ENCODE results near the gene NT5C. TPM values are rescaled to one million over a fixed set of nuclear protein-coding genes. Genes with fewer than 3 reads are reported as not detected.

NT5C gene
- total RNA-seq, 1 experiment from 2014 or later: 115 TPM

GRCh38 chr17:75118307-75118706 is 13.2 kb downstream of the NT5C start:
- intact Hi-C loops (cut with micrococcal nuclease): loop anchor here (10.0 kb wide), 1 partner anchor 146 kb away; the partner anchor contains the start of genes GGA3 and MRPS7
- Histone ChIP-seq H2AFZ (ENCODE audit: low read depth, low read length, poor library complexity, severe bottlenecking) (no peak overlapping the region), H3K9ac (ENCODE audit: low read length) (no peak overlapping the region), H3K27ac (ENCODE audit: low read depth, low read length) (no peak overlapping the region; the same call in 1 of the 2 replicates), H3K9me2 (ENCODE audit: insufficient read depth) (no peaks in the 10 kb centered on the region), H3K4me1 (ENCODE audit: control insufficient read depth in 1 of 2, insufficient read depth in 2 of 2, low read length in 2 of 2) (peaks cover 19 to 50% of the 10 kb centered on the region in 2 experiments), H3K9me3 (ENCODE audit: control insufficient read depth in 1 of 2, insufficient read depth in 1 of 2, low read depth in 1 of 2, low read length in 2 of 2) (no peaks in the 10 kb centered on the region), H3K27me3 (ENCODE audit: insufficient read depth, low read length) (no peaks in the 10 kb centered on the region), H3K4me3 (replicated peaks in 1 of 2; ENCODE audit: low read depth in 1 of 2, low read length in 2 of 2) (no peak overlapping the region), H3K36me3 (ENCODE audit: control insufficient read depth in 1 of 2, insufficient read depth in 2 of 2, low read length in 2 of 2) (peaks cover 6 to 57% of the 10 kb centered on the region in 2 experiments; a peak in 3 of 4 replicates), H4K20me1 (ENCODE audit: insufficient read depth) (no peaks in the 10 kb centered on the region; the same call in 1 of the 2 replicates), H3K4me2 (ENCODE audit: low read length) (no peak overlapping the region), H3K79me2 (ENCODE audit: insufficient read depth, low read length) (peaks cover 82% of the 10 kb centered on the region)
- no peak for ATAC-seq
- DNase-seq (ENCODE audit: low read depth, low spot score): no peak
- ChIA-PET CTCF (interaction anchor here (2.2 kb wide), 1 partner anchor 12 kb away, joined by 6 read pairs; no protein-coding TSS in a partner anchor), POLR2A (interaction anchor here (1.2 kb wide), 1 partner anchor 37 kb away, joined by 4 read pairs; no protein-coding TSS in a partner anchor), RAD21 (ENCODE audit: low non-redundant PET in 1 of 2, low total read pairs in 2 of 2, uncharacterized antibody in 2 of 2, unreplicated experiment in 2 of 2) (no interaction called here)
- no TSS peak for BruUV-seq (replicated peaks)
- no peak for TF ChIP-seq SP1 (IDR thresholded peaks at IDR 0.05; ENCODE audit: low read depth)
- TF ChIP-seq POLR2A (IDR thresholded peaks at IDR 0.05; ENCODE audit: borderline replicate concordance, extremely low read depth, insufficient read depth, insufficient read length): no peak
- no peak for TF ChIP-seq JUND (IDR thresholded peaks at IDR 0.05)
- TF ChIP-seq FOSL1 (IDR thresholded peaks at IDR 0.05; ENCODE audit: low read depth): no peak
- TF ChIP-seq RAD21 (IDR thresholded peaks at IDR 0.05; ENCODE audit: low read depth): no peak
- no peak for TF ChIP-seq EZH2 (IDR thresholded peaks at IDR 0.05)
- TF ChIP-seq POLR2AphosphoS5 (IDR thresholded peaks at IDR 0.05; ENCODE audit: low read depth, low read length): no peak
- no peak for TF ChIP-seq SRF (IDR thresholded peaks at IDR 0.05; ENCODE audit: low read depth)

DNA sequence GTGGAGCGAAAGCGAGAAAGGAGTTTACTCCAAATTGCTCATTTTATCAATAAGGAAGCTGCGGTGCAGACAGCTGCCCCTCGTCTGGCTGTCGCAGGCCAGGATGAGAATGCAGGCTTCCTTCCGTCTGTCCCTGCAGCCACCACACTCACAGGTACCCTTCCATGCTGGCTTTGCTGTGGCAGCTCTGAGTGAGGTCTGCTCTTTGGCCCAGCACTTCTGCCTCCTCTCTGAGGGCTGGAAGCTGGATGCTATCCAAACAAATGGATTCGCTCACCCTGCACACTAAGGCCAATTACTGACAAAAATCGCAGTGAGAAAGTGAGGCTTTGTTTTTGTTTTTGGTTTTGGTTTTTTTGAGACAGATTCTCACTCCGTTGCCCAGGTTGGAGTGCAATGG is 14.8 kb downstream of the NT5C start:
- Histone ChIP-seq H3K36me3 (ENCODE audit: control insufficient read depth in 1 of 2, insufficient read depth in 2 of 2, low read length in 2 of 2) (peaks cover 6 to 62% of the 10 kb centered on the region in 2 experiments; a peak in 3 of 4 replicates), H3K9me3 (ENCODE audit: control insufficient read depth in 1 of 2, insufficient read depth in 1 of 2, low read depth in 1 of 2, low read length in 2 of 2) (no peaks in the 10 kb centered on the region), H3K4me2 (ENCODE audit: low read length) (no peak overlapping the region), H3K27ac (ENCODE audit: low read depth, low read length) (no peak overlapping the region), H4K20me1 (ENCODE audit: insufficient read depth) (no peaks in the 10 kb centered on the region; the same call in 1 of the 2 replicates), H3K4me1 (ENCODE audit: control insufficient read depth in 1 of 2, insufficient read depth in 2 of 2, low read length in 2 of 2) (peaks cover 8 to 41% of the 10 kb centered on the region in 2 experiments; a peak in 3 of 4 replicates), H3K79me2 (ENCODE audit: insufficient read depth, low read length) (peaks cover 81% of the 10 kb centered on the region), H3K4me3 (replicated peaks in 1 of 2; ENCODE audit: low read depth in 1 of 2, low read length in 2 of 2) (no peak overlapping the region), H3K27me3 (ENCODE audit: insufficient read depth, low read length) (no peaks in the 10 kb centered on the region), H3K9me2 (ENCODE audit: insufficient read depth) (no peaks in the 10 kb centered on the region), H2AFZ (ENCODE audit: low read depth, low read length, poor library complexity, severe bottlenecking) (no peak overlapping the region), H3K9ac (ENCODE audit: low read length) (no peak overlapping the region)
- RAD21 ChIA-PET (ENCODE audit: low non-redundant PET in 1 of 2, low total read pairs in 2 of 2, uncharacterized antibody in 2 of 2, unreplicated experiment in 2 of 2): no interaction called here
- no peak for ATAC-seq
- POLR2A ChIA-PET: interaction anchor here (1.7 to 5.3 kb wide), 2 partner anchors 7 to 38 kb away, joined by 6 to 44 read pairs; partner anchors contain the start of gene JPT1
- intact Hi-C loops (cut with micrococcal nuclease): loop anchor here (10.0 kb wide), 1 partner anchor 148 kb away; the partner anchor contains the start of genes GGA3 and MRPS7
- BruUV-seq (replicated peaks): no TSS peak
- CTCF ChIA-PET: interaction anchor here (2.2 to 5.3 kb wide), 3 partner anchors 11 to 85 kb away, joined by 6 to 104 read pairs (median 50); partner anchors contain the start of gene NT5C
- DNase-seq (ENCODE audit: low read depth, low spot score): no peak
- TF ChIP-seq SP1 (IDR thresholded peaks at IDR 0.05; ENCODE audit: low read depth) (no peak), YY1 (IDR thresholded peaks at IDR 0.05; ENCODE audit: extremely low read depth, insufficient replicate concordance, low read depth, low read length) (no peak), EGR1 (IDR thresholded peaks at IDR 0.05; ENCODE audit: low read depth) (no peak), MAX (IDR thresholded peaks at IDR 0.05) (no peak), CEBPB (IDR thresholded peaks at IDR 0.05; ENCODE audit: low read depth) (no peak), REST (IDR thresholded peaks at IDR 0.05; ENCODE audit: low read depth) (no peak), CBX3 (IDR thresholded peaks at IDR 0.05; ENCODE audit: low read depth) (no peak), FOSL1 (IDR thresholded peaks at IDR 0.05; ENCODE audit: low read depth) (no peak)
- TF ChIP-seq, protein P1, sequence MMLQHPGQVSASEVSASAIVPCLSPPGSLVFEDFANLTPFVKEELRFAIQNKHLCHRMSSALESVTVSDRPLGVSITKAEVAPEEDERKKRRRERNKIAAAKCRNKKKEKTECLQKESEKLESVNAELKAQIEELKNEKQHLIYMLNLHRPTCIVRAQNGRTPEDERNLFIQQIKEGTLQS (IDR thresholded peaks at IDR 0.05): no peak

Measured in HCT116 (cell line).